Muscle layer of duodenum (tissue), 2 donors: ENCODE results near the gene IKZF3.

Experiments
- H3K27ac ChIP-seq: one replicate; pipeline ENCODE4 v1.7.0; 2013; ENCODE audit warnings: mild to moderate bottlenecking, low read length
- H3K27me3 ChIP-seq: one replicate; pipeline ENCODE4 v1.7.0; 2013; ENCODE audit warnings: low read depth, mild to moderate bottlenecking, control low read depth, low read length
- H3K36me3 ChIP-seq, 2 donors: one replicate each; pipeline ENCODE4 v1.7.0; 2013; ENCODE audit warnings: low read length in 2 of 2, control low read depth in 1 of 2, mild to moderate bottlenecking in 1 of 2; ENCODE audit not compliant: insufficient read depth in 2 of 2, control insufficient read depth in 1 of 2
- H3K4me1 ChIP-seq, 2 donors: one replicate each; pipeline ENCODE4 v1.7.0; 2013; ENCODE audit warnings: low read length in 2 of 2, mild to moderate bottlenecking in 2 of 2, control low read depth in 1 of 2, moderate library complexity in 1 of 2; ENCODE audit not compliant: insufficient read depth in 2 of 2, control insufficient read depth in 1 of 2
- H3K4me3 ChIP-seq, 2 donors: one replicate each; pipeline ENCODE4 v1.7.0; 2013; ENCODE audit warnings: low read length in 2 of 2, low read depth in 1 of 2, mild to moderate bottlenecking in 1 of 2
- H3K9me3 ChIP-seq, 2 donors: one replicate each; pipeline ENCODE4 v1.7.0; 2013; ENCODE audit warnings: low read length in 2 of 2, control low read depth in 1 of 2, mild to moderate bottlenecking in 1 of 2; ENCODE audit not compliant: control insufficient read depth in 1 of 2
- donor health status: healthy.

IKZF3 gene

GRCh38 chr17:39791111-39791992 lies 72.8 kb downstream of the IKZF3 start:
- no peaks in the 10 kb centered on the region for H3K9me3 ChIP-seq
- no peak overlapping the region for H3K4me3 ChIP-seq
- no peak overlapping the region for H3K27ac ChIP-seq
- no peaks in the 10 kb centered on the region for H3K27me3 ChIP-seq
- H3K36me3 ChIP-seq, result no peaks in the 10 kb centered on the region
- no peaks in the 10 kb centered on the region for H3K4me1 ChIP-seq

GRCh38 chr17:39787743-39788484 lies 76.2 kb downstream of the IKZF3 start:
- no peaks in the 10 kb centered on the region for H3K27me3 ChIP-seq
- no peak overlapping the region for H3K4me3 ChIP-seq
- no peak overlapping the region for H3K27ac ChIP-seq
- H3K9me3 ChIP-seq, result no peaks in the 10 kb centered on the region
- no peaks in the 10 kb centered on the region for H3K4me1 ChIP-seq
- no peaks in the 10 kb centered on the region for H3K36me3 ChIP-seq

- no peak overlapping the region for H3K27ac ChIP-seq
- H3K4me3 ChIP-seq, result no peak overlapping the region
- H3K9me3 ChIP-seq, result no peaks in the 10 kb centered on the region
- no peaks in the 10 kb centered on the region for H3K4me1 ChIP-seq
- no peaks in the 10 kb centered on the region for H3K27me3 ChIP-seq
- no peaks in the 10 kb centered on the region for H3K36me3 ChIP-seq
Measured at GRCh38 chr17:39787041-39787440, 77.1 kb downstream of the IKZF3 start.

- Histone ChIP-seq H3K9me3 (no peaks in the 10 kb centered on the region), H3K27ac (no peak overlapping the region), H3K36me3 (no peaks in the 10 kb centered on the region), H3K4me1 (no peaks in the 10 kb centered on the region), H3K27me3 (no peaks in the 10 kb centered on the region), H3K4me3 (no peak overlapping the region)
Measured at GRCh38 chr17:39782980-39783379, 81.1 kb downstream of the IKZF3 start.

- H3K27ac ChIP-seq, result no peak overlapping the region
- H3K4me3 ChIP-seq, result no peak overlapping the region
- no peaks in the 10 kb centered on the region for H3K9me3 ChIP-seq
- H3K27me3 ChIP-seq, result no peaks in the 10 kb centered on the region
- H3K4me1 ChIP-seq, result no peaks in the 10 kb centered on the region
- no peaks in the 10 kb centered on the region for H3K36me3 ChIP-seq
Measured at GRCh38 chr17:39782481-39782880, 81.6 kb downstream of the IKZF3 start.

GRCh38 chr17:39781861-39782213 lies 82.3 kb downstream of the IKZF3 start:
- Histone ChIP-seq H3K27ac (no peak overlapping the region), H3K4me1 (no peaks in the 10 kb centered on the region), H3K27me3 (no peaks in the 10 kb centered on the region), H3K36me3 (no peaks in the 10 kb centered on the region), H3K9me3 (no peaks in the 10 kb centered on the region), H3K4me3 (no peak overlapping the region)

GRCh38 chr17:39781031-39781860 lies 82.9 kb downstream of the IKZF3 start:
- H3K27ac ChIP-seq, result no peak overlapping the region
- H3K27me3 ChIP-seq, result no peaks in the 10 kb centered on the region
- no peaks in the 10 kb centered on the region for H3K4me1 ChIP-seq
- H3K9me3 ChIP-seq, result no peaks in the 10 kb centered on the region
- H3K4me3 ChIP-seq, result no peak overlapping the region
- no peaks in the 10 kb centered on the region for H3K36me3 ChIP-seq

GRCh38 chr17:39777534-39778365 lies 86.4 kb downstream of the IKZF3 start:
- no peaks in the 10 kb centered on the region for H3K27me3 ChIP-seq
- no peaks in the 10 kb centered on the region for H3K36me3 ChIP-seq
- no peaks in the 10 kb centered on the region for H3K4me1 ChIP-seq
- H3K4me3 ChIP-seq, result peak overlapping the region in 1 of 2 donors; percentile 32
- H3K9me3 ChIP-seq, result no peaks in the 10 kb centered on the region
- H3K27ac ChIP-seq, result peak overlapping the region; percentile 47

GRCh38 chr17:39776252-39776651 lies 87.9 kb downstream of the IKZF3 start:
- H3K4me1 ChIP-seq, result no peaks in the 10 kb centered on the region
- H3K36me3 ChIP-seq, result no peaks in the 10 kb centered on the region
- no peaks in the 10 kb centered on the region for H3K9me3 ChIP-seq
- H3K27me3 ChIP-seq, result no peaks in the 10 kb centered on the region
- H3K27ac ChIP-seq, result peak overlapping the region; percentile 12
- no peak overlapping the region for H3K4me3 ChIP-seq

- H3K9me3 ChIP-seq, result no peaks in the 10 kb centered on the region
- no peaks in the 10 kb centered on the region for H3K36me3 ChIP-seq
- no peak overlapping the region for H3K4me3 ChIP-seq
- H3K4me1 ChIP-seq, result no peaks in the 10 kb centered on the region
- H3K27me3 ChIP-seq, result no peaks in the 10 kb centered on the region
- H3K27ac ChIP-seq, result no peak overlapping the region
Measured at GRCh38 chr17:39775031-39775430, 89.1 kb downstream of the IKZF3 start.
